Spinal cord (tissue), 10 donors: ENCODE measurements around the gene PC. TPM values are rescaled to one million over a fixed set of nuclear protein-coding genes. Genes with fewer than 3 reads are reported as not detected.
A peak's percentile ranks its signal among the peaks of the same experiment; 100 is the strongest.

Experiments used
- DNase-seq, 6 donors: peaks; one replicate each; pipeline versions ENCODE4 v3.0.0 to v3.0.0-alpha.2; 2013 to 2015; ENCODE audit warnings: low spot score in 6 of 6, low read depth in 4 of 6
- H3K27ac ChIP-seq: one replicate; pipeline ENCODE4 v1.5.1; 2013; ENCODE audit warnings: low read depth, low read length, control low read depth
- H3K27me3 ChIP-seq: one replicate; pipeline ENCODE4 v1.6.1; 2013; ENCODE audit warnings: low read length; ENCODE audit not compliant: control insufficient read depth, insufficient read depth
- H3K36me3 ChIP-seq: one replicate; pipeline ENCODE4 v1.6.1; 2013; ENCODE audit warnings: low read length; ENCODE audit not compliant: control insufficient read depth, insufficient read depth
- H3K4me1 ChIP-seq: one replicate; pipeline ENCODE4 v1.6.1; 2013; ENCODE audit warnings: low read length; ENCODE audit not compliant: control insufficient read depth, insufficient read depth
- H3K4me3 ChIP-seq: one replicate; pipeline ENCODE4 v1.5.1; 2013; ENCODE audit warnings: low read depth, low read length, control low read depth
- H3K9me3 ChIP-seq: one replicate; pipeline ENCODE4 v1.6.1; 2013; ENCODE audit warnings: low read length; ENCODE audit not compliant: control insufficient read depth, insufficient read depth
- WGBS: methylation state at CpG from one replicate; pipeline ENCODE4 v1.1.5; 2013; ENCODE audit warnings: missing lambda C conversion rate; ENCODE audit not compliant: insufficient coverage; 5-methylcytosine and 5-hydroxymethylcytosine counted together
- polyA plus RNA-seq, 2 donors: library from polyadenylated mRNA; unstranded; fragments of 120-200 nt; gene quantifications; one replicate each; pipeline ENCODE4 v1.2.1, GENCODE V29; 2013; ENCODE audit not compliant: insufficient read length in 2 of 2
- total RNA-seq, 2 donors: library from RNA; depleted of rRNA in 1 of 2; stranded (reverse); fragments of 120-200 nt in 1 of 2; fragments of >200 nt in 1 of 2; gene quantifications; one replicate each; pipeline versions ENCODE4 v1.2.3 to v1.2.4, GENCODE V29; 2013 to 2014
- donor health status: healthy.

Gene PC
- total and polyA plus RNA-seq, 4 donors: 33.9 to 71.8 (median 54.5) TPM

GRCh38 chr11:66937193-66937733 lies 20.9 kb downstream of the PC start:
- H3K4me3 ChIP-seq: no peak overlapping the region
- H3K36me3 ChIP-seq: peaks cover under 1% of the 10 kb centered on the region
- no peaks in the 10 kb centered on the region for H3K27me3 ChIP-seq
- no peak for DNase-seq
- no peak overlapping the region for H3K27ac ChIP-seq
- H3K4me1 ChIP-seq: no peaks in the 10 kb centered on the region
- no peaks in the 10 kb centered on the region for H3K9me3 ChIP-seq
- no CpG with 5 or more reads among the region's 1 CpG for WGBS

GRCh38 chr11:66936311-66936711 lies 21.9 kb downstream of the PC start:
- no peaks in the 10 kb centered on the region for H3K9me3 ChIP-seq
- no peak for DNase-seq
- H3K36me3 ChIP-seq: no peaks in the 10 kb centered on the region
- no peak overlapping the region for H3K4me3 ChIP-seq
- no CpG with 5 or more reads among the region's 2 CpGs for WGBS
- no peaks in the 10 kb centered on the region for H3K27me3 ChIP-seq
- no peaks in the 10 kb centered on the region for H3K4me1 ChIP-seq
- no peak overlapping the region for H3K27ac ChIP-seq

GRCh38 chr11:66934950-66935779 lies 23.0 kb downstream of the PC start:
- no peak overlapping the region for H3K4me3 ChIP-seq
- H3K27me3 ChIP-seq: no peaks in the 10 kb centered on the region
- no peak for DNase-seq
- H3K36me3 ChIP-seq: no peaks in the 10 kb centered on the region
- 75% methylated on average over 6 of the region's 9 CpGs for WGBS
- no peaks in the 10 kb centered on the region for H3K4me1 ChIP-seq
- H3K27ac ChIP-seq: no peak overlapping the region
- H3K9me3 ChIP-seq: no peaks in the 10 kb centered on the region

DNA sequence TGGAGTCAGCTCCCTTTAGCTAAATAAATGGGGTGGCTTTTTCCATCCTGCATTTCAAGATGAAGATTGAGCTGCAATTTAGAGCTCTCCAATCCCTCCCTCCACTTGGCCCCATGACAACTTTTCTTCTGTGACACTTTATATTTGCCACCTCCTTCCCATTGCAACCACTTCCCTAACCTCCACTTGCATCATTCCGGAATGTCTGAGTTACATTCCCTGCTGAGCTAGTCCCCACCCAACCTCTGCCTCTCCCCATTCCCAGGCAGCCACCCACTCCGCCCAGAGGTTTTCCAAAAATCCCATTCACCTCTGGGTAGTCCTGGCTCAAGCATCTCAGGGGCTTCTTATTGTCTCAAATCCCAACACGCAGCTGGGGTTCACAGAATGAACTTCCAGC lies 24.7 kb downstream of the PC start:
- Histone ChIP-seq H3K9me3 (no peaks in the 10 kb centered on the region), H3K36me3 (no peaks in the 10 kb centered on the region), H3K27ac (no peak overlapping the region), H3K4me1 (no peaks in the 10 kb centered on the region), H3K27me3 (no peaks in the 10 kb centered on the region), H3K4me3 (no peak overlapping the region)
- WGBS: 88% methylated on average over 3 of the region's 3 CpGs
- DNase-seq: no peak

- H3K4me1 ChIP-seq: no peaks in the 10 kb centered on the region
- no peaks in the 10 kb centered on the region for H3K36me3 ChIP-seq
- no peak overlapping the region for H3K27ac ChIP-seq
- H3K27me3 ChIP-seq: no peaks in the 10 kb centered on the region
- H3K4me3 ChIP-seq: no peak overlapping the region
- no peaks in the 10 kb centered on the region for H3K9me3 ChIP-seq
- DNase-seq: no peak
- WGBS: 81% methylated on average over 2 of the region's 3 CpGs
Measured at GRCh38 chr11:66932543-66932942, 25.6 kb downstream of the PC start.

GRCh38 chr11:66929753-66930152 lies 28.4 kb downstream of the PC start:
- H3K36me3 ChIP-seq: no peaks in the 10 kb centered on the region
- no peaks in the 10 kb centered on the region for H3K27me3 ChIP-seq
- H3K9me3 ChIP-seq: no peaks in the 10 kb centered on the region
- DNase-seq: no peak
- no peak overlapping the region for H3K27ac ChIP-seq
- no peaks in the 10 kb centered on the region for H3K4me1 ChIP-seq
- 67% methylated on average over 4 of the region's 4 CpGs for WGBS
- H3K4me3 ChIP-seq: no peak overlapping the region

DNA sequence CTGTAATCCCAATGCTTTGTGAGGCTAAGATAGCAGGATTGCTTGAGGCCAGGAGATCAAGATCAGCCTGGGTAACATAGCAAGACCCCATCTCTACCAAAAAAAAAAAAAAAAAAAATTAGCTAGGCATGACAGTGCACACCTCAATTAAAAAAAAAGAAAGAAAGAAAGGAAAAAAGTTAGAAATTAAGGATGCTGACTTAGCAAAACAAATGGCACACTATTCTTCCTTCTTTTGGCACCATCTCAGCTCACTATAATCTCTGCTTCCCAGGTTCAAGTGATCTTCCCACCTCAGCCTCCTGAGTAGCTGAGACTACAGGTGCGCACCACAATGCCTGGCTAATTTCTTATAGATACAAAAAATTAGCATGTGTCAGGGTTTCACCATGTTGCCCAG lies 33.9 kb downstream of the PC start:
- H3K27me3 ChIP-seq: no peaks in the 10 kb centered on the region
- no peak for DNase-seq
- H3K4me1 ChIP-seq: peaks cover 26% of the 10 kb centered on the region
- no peaks in the 10 kb centered on the region for H3K9me3 ChIP-seq
- 100% methylated on average over 1 of the region's 1 CpG for WGBS
- H3K36me3 ChIP-seq: no peaks in the 10 kb centered on the region
- H3K27ac ChIP-seq: no peak overlapping the region
- H3K4me3 ChIP-seq: no peak overlapping the region

DNA sequence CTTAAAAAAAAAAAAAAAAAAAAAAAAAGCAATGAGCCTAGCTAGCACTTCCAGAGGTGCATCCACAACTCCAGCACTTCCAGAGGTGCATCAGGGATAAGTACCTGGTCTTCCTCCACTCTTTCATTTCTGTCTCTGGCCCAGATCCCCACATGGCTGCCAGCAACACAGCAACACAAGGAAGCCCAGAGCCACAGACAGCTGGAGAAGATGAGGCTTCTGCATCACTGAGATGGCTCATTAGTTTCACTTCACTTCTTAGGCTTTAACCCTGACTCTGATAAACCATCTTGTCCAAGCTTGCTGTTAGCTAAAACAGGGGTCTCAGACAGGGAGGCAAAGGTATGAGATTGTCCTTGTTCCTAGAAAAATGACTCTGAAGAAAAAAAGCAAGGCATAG lies 35.6 kb downstream of the PC start:
- no peaks in the 10 kb centered on the region for H3K9me3 ChIP-seq
- no peak overlapping the region for H3K27ac ChIP-seq
- no peaks in the 10 kb centered on the region for H3K36me3 ChIP-seq
- DNase-seq: no peak
- no peak overlapping the region for H3K4me3 ChIP-seq
- H3K4me1 ChIP-seq: peaks cover 30% of the 10 kb centered on the region
- no peaks in the 10 kb centered on the region for H3K27me3 ChIP-seq

DNA sequence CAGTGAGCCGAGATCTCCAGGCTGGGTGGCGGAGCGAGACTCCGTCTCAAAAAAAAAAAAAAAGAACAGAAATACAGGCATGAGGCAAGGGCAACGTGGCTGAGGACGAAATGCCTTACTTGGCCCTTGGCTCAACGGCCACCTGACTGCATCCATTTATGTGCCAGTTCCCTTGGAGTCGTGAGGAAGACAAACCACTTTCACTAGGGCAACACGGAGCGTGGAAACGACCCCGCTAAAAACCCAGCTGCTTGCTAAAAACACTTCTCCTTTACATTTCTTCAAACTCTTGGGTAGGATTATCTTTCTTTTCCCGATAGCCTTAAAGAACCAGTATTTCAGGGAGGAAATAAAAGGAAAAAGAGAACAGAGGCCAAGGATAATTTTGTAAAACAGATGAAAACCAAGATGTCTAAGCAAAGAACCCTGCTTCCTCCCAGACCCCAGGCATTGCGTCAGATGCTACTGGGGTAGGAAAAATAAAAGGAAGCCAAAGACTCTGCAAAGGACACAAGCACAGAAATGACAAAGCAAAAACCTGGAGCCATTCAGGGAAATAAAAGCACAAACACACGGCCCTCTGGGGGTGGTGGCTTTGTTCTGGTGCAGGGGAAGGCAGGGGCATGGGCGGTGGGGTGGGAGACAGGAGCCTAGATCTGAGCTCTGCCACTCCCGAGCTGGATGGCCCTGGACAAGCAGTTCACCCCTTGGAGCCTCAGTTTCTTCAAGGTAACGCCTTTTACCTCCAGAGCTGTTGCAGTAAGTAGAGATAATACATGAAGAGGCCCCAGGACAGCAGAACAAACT lies 37.0 kb downstream of the PC start:
- no peaks in the 10 kb centered on the region for H3K27me3 ChIP-seq
- H3K27ac ChIP-seq: peak overlapping the region; percentile 57
- H3K4me3 ChIP-seq: no peak overlapping the region
- no peaks in the 10 kb centered on the region for H3K9me3 ChIP-seq
- peaks cover 35% of the 10 kb centered on the region for H3K4me1 ChIP-seq
- WGBS: 55% methylated on average over 12 of the region's 18 CpGs
- H3K36me3 ChIP-seq: no peaks in the 10 kb centered on the region
- DNase-seq: peak in 2 of 6 donors; percentile 40 to 41
